ENCODE results near the gene AMPD2.

DNA sequence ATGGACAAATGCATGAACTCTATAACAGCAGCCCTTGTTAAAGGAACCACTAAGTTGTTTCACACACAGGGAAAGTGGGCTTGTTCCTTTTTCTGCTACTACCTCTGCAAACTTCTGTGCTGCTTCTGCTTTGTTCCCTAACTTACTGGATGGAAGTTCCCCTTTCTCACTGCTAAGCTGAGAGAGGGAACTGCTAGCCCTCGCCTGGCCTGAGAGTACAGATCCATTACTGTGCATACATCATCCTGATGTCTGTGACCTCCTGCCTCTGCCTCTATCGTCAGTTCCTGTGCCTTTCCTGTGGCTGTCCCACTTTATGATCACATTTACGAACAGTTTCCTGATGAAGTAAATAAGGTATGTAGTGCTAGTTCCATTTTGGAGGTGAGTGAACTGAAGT, 3.8 kb upstream of the AMPD2 start:
- TF ChIP-seq, protein P1, sequence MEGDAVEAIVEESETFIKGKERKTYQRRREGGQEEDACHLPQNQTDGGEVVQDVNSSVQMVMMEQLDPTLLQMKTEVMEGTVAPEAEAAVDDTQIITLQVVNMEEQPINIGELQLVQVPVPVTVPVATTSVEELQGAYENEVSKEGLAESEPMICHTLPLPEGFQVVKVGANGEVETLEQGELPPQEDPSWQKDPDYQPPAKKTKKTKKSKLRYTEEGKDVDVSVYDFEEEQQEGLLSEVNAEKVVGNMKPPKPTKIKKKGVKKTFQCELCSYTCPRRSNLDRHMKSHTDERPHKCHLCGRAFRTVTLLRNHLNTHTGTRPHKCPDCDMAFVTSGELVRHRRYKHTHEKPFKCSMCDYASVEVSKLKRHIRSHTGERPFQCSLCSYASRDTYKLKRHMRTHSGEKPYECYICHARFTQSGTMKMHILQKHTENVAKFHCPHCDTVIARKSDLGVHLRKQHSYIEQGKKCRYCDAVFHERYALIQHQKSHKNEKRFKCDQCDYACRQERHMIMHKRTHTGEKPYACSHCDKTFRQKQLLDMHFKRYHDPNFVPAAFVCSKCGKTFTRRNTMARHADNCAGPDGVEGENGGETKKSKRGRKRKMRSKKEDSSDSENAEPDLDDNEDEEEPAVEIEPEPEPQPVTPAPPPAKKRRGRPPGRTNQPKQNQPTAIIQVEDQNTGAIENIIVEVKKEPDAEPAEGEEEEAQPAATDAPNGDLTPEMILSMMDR (conservative IDR thresholded peaks at IDR 0.05), result no peak
- no peak for TF ChIP-seq ZFX (IDR thresholded peaks at IDR 0.05)
